Lower leg skin (tissue), 3 donors: Measurements from ENCODE around the gene CHMP4A.

ENCODE experiments used
- POLR2A ChIP-seq, 2 donors: fragments of 450-650 bp; IDR thresholded peaks; one replicate each; pipeline ENCODE4 v1.6.1; 2016 to 2017; ENCODE audit warnings: antibody characterized with exemption in 2 of 2, mild to moderate bottlenecking in 1 of 2, moderate library complexity in 1 of 2
- TF ChIP-seq, protein P1 (sequence below), 3 donors: fragments of 450-650 bp; IDR thresholded peaks; one replicate each; pipeline ENCODE4 v1.5.1; 2016; ENCODE audit warnings: antibody characterized with exemption in 3 of 3, mild to moderate bottlenecking in 3 of 3, moderate library complexity in 2 of 3

DNA sequence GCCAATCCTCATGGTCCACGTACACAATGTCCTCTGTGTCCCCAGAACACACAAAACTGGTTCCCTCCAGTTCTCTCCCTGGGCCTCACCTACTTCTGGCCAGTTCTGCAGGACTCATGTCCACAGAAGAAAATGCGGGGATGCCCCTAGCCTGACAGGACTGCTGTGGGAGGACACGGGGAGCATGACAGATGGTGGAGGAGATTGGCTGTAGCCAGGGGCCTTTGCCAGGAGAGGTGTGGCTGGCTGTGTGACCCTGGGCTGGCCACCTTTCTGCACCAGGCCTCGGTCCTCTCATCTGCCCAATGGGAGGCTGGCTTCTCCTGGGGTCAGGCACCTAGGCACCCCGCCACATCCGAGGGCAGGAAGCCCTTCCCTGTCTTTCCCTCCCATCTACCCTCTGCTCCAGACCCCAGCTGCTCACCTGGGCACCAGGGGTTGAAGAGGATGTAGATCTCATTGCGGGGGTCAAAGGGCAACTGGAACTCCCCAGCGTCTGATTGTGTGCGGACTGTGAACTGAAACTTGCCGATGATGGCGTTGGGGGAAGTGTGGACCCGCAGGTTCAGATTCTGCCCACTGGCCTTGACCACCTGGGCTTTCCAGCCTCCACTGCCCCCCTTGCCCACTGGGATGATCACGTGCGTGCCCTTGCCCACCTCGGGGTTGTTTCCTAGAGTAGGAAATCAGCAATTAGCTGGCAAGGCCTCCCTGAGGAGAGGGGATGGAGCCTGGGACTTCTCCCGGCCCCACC is 46.9 kb upstream of the CHMP4A start:
- TF ChIP-seq, protein P1, sequence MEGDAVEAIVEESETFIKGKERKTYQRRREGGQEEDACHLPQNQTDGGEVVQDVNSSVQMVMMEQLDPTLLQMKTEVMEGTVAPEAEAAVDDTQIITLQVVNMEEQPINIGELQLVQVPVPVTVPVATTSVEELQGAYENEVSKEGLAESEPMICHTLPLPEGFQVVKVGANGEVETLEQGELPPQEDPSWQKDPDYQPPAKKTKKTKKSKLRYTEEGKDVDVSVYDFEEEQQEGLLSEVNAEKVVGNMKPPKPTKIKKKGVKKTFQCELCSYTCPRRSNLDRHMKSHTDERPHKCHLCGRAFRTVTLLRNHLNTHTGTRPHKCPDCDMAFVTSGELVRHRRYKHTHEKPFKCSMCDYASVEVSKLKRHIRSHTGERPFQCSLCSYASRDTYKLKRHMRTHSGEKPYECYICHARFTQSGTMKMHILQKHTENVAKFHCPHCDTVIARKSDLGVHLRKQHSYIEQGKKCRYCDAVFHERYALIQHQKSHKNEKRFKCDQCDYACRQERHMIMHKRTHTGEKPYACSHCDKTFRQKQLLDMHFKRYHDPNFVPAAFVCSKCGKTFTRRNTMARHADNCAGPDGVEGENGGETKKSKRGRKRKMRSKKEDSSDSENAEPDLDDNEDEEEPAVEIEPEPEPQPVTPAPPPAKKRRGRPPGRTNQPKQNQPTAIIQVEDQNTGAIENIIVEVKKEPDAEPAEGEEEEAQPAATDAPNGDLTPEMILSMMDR (IDR thresholded peaks at IDR 0.05) = no peak
- TF ChIP-seq POLR2A (IDR thresholded peaks at IDR 0.05) = no peak
